Panc1 (cell line): ENCODE results near the gene CORIN.

Experiments used
- CTCF ChIP-seq: fragments of 450-650 bp; IDR thresholded peaks from 2 replicates; pipeline ENCODE4 v1.5.1; 2017; ENCODE audit warnings: mild to moderate bottlenecking
- POLR2AphosphoS5 ChIP-seq: IDR thresholded peaks from 2 replicates; pipeline ENCODE4 v1.6.1; 2012; ENCODE audit warnings: mild to moderate bottlenecking, low read depth, low read length, moderate library complexity
- SIN3A ChIP-seq: IDR thresholded peaks from 2 replicates; pipeline ENCODE4 v1.6.1; 2012; ENCODE audit warnings: low read depth, mild to moderate bottlenecking, low read length, moderate library complexity, borderline replicate concordance; ENCODE audit not compliant: insufficient read depth
- TCF7L2 ChIP-seq: IDR thresholded peaks from 2 replicates; pipeline ENCODE4 v1.6.1; 2011; ENCODE audit warnings: mild to moderate bottlenecking, low read depth, low read length, inconsistent platforms
- TF ChIP-seq, protein P1 (sequence below), 2 experiments: IDR thresholded peaks; 2 replicates each; pipeline ENCODE4 v1.6.1; 2011 to 2012; ENCODE audit warnings: low read depth in 2 of 2, control low read depth in 1 of 2, low read length in 1 of 2, mild to moderate bottlenecking in 1 of 2, moderate library complexity in 1 of 2; ENCODE audit not compliant: insufficient read depth in 1 of 2

GRCh38 chr4:47639531-47639930 is 198.3 kb downstream of the CORIN start:
- no peak for TF ChIP-seq CTCF
- TF ChIP-seq, protein P1, sequence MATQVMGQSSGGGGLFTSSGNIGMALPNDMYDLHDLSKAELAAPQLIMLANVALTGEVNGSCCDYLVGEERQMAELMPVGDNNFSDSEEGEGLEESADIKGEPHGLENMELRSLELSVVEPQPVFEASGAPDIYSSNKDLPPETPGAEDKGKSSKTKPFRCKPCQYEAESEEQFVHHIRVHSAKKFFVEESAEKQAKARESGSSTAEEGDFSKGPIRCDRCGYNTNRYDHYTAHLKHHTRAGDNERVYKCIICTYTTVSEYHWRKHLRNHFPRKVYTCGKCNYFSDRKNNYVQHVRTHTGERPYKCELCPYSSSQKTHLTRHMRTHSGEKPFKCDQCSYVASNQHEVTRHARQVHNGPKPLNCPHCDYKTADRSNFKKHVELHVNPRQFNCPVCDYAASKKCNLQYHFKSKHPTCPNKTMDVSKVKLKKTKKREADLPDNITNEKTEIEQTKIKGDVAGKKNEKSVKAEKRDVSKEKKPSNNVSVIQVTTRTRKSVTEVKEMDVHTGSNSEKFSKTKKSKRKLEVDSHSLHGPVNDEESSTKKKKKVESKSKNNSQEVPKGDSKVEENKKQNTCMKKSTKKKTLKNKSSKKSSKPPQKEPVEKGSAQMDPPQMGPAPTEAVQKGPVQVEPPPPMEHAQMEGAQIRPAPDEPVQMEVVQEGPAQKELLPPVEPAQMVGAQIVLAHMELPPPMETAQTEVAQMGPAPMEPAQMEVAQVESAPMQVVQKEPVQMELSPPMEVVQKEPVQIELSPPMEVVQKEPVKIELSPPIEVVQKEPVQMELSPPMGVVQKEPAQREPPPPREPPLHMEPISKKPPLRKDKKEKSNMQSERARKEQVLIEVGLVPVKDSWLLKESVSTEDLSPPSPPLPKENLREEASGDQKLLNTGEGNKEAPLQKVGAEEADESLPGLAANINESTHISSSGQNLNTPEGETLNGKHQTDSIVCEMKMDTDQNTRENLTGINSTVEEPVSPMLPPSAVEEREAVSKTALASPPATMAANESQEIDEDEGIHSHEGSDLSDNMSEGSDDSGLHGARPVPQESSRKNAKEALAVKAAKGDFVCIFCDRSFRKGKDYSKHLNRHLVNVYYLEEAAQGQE (IDR thresholded peaks at IDR 0.05; ENCODE audit: insufficient read depth in 1 of 2, low read depth in 2 of 2, low read length in 1 of 2): no peak
- no peak for TF ChIP-seq POLR2AphosphoS5
- no peak for TF ChIP-seq SIN3A
- no peak for TF ChIP-seq TCF7L2
